Right renal pelvis (tissue), 4 donors: ENCODE results near the gene ACOT11. TPM values are rescaled to one million over a fixed set of nuclear protein-coding genes. Genes with fewer than 3 reads are reported as not detected.
A peak's percentile ranks its signal among the peaks of the same experiment; 100 is the strongest.

ENCODE experiments used
- DNase-seq, 4 donors: peaks; one replicate each; pipeline ENCODE4 v3.0.0-alpha.2; 2013; ENCODE audit warnings: low read depth in 4 of 4, low spot score in 3 of 4, missing footprints in 1 of 4
- polyA plus RNA-seq, 4 donors: library from polyadenylated mRNA; unstranded; fragments of 120-200 nt; gene quantifications; one replicate each; pipeline ENCODE4 v1.2.1, GENCODE V29; 2013; ENCODE audit not compliant: insufficient read length in 4 of 4

Gene ACOT11
- polyA plus RNA-seq, 4 donors, result 9.0 to 14.1 (median 10.3) TPM

GRCh38 chr1:54583871-54584270 lies 35.8 kb downstream of the ACOT11 start:
- no peak for DNase-seq

- no peak for DNase-seq
These were observed 36.5 kb downstream of the ACOT11 start for GRCh38 chr1:54584575-54584974.

GRCh38 chr1:54585181-54586066 lies 37.4 kb downstream of the ACOT11 start:
- DNase-seq, result no peak

DNA sequence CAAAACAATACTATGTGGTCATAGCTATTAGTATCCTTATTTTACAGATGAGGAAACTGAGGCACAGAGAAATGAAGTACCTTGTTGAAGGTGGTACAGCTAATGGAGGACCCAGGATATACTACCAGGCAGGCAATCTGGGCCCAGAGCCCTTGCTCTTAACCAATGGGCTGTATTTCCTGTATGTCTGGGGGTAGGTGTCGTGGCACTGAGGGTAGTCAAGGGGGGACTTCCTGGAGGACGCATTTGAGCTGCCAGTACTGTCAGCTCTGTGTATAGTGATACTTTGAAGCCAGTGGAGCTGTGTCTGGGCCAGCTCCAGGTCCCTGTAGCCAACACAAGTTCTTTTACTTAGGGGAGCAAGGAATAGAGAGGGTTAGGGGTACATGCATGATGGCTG lies 40.3 kb downstream of the ACOT11 start:
- DNase-seq, result no peak

GRCh38 chr1:54591127-54591756 lies 43.2 kb downstream of the ACOT11 start:
- no peak for DNase-seq

- no peak for DNase-seq
These were observed 45.6 kb downstream of the ACOT11 start for GRCh38 chr1:54593571-54594160.

DNA sequence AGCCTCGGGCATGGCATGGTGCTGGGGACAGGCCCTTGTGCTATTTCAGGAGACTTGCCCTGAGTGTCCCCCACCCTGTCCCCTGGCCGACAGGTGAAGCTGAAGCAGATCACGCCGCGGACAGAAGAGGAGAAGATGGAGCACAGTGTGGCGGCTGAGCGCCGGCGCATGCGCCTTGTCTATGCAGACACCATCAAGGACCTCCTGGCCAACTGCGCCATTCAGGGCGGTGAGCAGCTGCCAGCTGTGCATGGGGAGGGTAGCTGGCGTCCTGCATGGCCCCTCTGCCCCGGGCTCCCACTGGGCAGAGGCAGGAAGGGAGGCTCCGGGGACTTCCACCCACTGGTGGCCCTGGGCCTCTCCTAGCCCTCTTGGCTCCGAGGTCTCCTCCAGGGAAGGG lies 46.4 kb downstream of the ACOT11 start:
- no peak for DNase-seq

DNA sequence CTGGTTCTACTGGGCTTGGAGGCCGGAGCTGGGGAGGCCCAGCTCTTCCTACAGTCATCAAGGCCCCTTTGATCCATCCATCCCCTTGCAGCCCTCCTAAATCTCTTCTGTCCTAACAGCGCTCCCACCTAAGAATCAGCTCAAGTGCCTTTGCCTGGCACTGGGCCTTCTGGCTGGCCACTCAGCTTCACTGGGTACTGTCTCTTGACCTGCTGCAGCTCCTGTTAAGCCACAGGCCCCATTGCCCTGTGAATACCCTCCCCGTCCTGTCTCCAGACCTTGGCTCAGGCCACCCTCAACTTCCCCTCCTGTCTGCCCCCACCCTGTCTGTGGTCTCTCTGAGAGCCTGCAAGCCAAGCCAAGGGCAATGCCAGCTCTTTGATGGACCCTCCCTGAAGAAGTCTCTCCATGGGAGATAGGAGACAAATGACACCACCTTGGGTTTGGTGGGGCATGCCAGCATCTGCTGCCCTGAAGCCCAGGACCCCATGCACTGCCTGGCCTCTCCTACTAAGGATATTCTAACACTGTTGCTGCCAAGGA lies 48.0 kb downstream of the ACOT11 start:
- no peak for DNase-seq

- no peak for DNase-seq
These were observed 48.7 kb downstream of the ACOT11 start for GRCh38 chr1:54596756-54597155.

DNA sequence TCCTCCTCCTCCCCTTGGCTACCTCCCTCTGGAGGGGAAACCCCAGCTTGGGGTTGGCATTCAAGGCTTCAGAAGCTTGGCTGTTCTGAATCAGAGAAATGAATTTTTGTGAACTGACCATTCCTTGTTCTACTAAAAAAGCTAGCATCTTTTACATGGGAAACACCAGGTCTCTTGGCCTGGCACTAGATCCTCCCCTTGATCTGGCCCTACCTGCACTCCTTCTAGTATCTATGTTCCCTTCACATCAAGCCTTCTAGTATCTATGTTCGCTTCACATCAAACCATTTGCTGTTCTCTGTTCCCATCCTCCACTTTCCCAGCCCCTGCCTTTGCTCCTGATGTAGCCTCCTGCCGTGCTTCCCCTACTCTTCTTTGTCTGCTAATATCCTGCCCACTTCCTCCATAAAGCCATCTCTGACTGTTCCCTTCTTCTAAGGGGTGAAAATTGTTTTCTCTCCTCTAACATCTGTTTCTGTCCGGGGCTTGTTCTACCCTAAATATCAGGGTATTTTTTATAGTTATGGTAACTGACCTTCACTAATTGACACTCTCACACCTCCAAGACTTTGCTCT lies 49.5 kb downstream of the ACOT11 start:
- no peak for DNase-seq

- DNase-seq, result no peak
These were observed 51.3 kb downstream of the ACOT11 start for GRCh38 chr1:54599211-54599823.

DNA sequence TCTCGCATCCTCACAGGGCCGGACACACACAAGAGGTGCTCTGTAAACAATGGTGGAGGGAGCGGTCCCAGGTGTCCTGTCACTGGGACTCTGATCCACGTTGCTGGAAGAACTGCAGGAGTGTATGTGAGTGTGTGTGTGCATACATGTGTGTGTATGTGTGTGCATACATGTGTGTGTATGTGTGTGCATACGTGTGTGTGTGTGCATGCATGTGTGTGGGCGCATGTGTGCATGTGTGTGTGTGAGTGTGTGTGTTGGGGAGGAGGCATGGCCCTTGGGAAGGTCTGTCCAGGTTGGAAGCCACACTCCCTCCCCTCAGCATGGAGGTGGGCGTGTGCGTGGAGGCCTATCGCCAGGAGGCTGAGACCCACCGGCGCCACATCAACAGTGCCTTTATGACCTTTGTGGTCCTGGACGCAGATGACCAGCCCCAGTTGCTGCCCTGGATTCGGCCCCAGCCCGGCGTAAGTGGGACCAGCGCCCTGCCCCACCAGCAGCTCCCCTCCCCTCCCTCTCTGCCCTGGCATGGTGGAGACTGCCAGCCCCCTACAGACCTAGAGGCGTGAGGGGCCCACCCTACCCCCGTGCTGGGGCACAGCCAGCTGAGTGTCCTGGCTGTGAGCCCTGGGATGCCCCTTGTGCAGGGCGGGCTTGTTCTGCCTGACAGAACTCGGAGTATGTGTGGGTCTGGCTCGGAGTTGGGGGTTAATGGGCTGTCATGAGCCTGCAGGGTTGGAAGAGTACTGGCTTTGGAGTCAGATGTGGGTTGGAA lies 53.1 kb downstream of the ACOT11 start:
- peak in 2 of 4 donors; percentile 23 to 40 for DNase-seq

DNA sequence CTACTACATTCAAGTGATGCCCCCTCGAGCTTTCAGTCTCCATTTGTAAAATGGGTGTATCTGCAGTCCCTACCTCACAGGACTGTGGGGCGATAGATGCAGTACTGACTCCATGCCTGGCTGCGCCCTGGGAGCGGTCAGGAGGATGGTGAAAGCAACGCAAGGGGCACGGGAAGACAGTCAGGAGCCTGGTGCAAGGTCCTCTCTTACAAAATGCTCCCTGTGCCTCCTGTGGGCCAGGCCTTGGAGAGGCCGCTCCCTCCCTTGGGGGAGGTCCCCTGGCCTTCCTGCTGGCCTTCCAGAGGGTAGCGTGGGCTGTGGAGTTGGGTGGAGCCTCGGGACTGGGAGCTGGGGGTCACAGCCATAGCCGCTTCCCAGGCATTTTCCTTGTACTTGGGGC lies 53.7 kb downstream of the ACOT11 start:
- no peak for DNase-seq

- no peak for DNase-seq
These were observed 54.5 kb downstream of the ACOT11 start for GRCh38 chr1:54602554-54602953.

DNA sequence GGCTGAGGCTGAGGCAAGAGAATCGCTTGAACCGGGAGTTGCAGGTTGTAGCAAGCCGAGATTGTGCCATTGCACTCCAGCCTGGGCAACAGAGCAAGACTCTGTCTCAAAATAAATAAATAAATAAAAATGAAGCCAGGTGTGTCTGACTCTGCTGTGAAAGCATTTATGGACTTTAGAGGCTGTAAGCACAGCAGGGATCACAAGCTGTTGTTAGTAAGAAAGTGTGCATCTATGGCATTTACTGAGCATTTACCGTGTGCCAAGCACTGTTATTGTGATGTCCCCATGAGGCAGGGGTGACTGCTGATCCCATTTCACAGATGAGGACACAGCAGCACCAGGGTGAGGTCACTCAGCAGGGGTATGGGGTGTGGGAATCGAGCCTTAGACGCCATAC lies 55.2 kb downstream of the ACOT11 start:
- DNase-seq, result no peak

DNA sequence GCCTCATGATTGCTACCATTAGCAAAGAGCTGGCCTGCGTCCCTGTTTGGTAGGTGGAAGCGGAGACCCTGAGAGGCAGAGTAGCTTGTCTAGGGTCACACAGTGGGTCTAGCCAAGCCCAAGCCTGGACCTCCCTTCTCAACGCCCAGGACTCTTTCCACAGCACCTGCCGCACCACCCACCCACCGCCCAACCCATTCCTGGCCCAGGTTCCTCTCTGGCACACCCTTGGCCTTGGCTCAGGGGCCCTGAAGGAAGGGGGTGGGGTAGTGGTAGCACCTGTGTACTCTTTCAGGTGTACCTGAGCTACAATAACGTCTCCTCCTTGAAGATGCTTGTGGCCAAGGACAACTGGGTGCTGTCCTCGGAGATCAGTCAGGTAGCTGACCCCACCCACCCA lies 56.0 kb downstream of the ACOT11 start:
- no peak for DNase-seq

GRCh38 chr1:54604572-54605370 lies 56.7 kb downstream of the ACOT11 start:
- DNase-seq, result no peak

GRCh38 chr1:54606096-54606989 lies 58.3 kb downstream of the ACOT11 start:
- no peak for DNase-seq
